Measurements from ENCODE around the gene SC5D. TPM values are rescaled to one million over a fixed set of nuclear protein-coding genes. Genes with fewer than 3 reads are reported as not detected.

Gene SC5D
- total and polyA plus RNA-seq, 2 of the 4 experiments (the other 2 are of a cell fraction): 21.3 to 21.7 TPM

DNA sequence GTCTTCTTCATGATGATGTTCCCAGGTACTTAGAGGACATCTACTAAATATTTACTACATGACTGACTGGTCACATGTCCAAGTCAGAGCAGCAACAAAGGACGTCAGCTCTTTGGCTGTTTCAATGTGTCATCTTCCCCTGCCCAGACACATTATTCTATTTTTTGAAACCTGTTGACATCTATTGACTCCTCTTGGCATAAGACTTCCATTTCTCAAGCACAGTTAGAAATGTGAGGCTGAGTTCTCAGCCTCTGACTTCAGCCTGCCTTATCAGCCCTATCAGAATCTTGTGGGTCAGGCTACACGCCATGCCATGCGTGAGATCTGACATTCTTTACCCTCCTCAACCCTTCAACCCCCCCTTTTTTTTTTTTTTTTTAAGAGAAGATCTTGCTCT, 63.8 kb downstream of the SC5D start:
- Histone ChIP-seq H3K27me3 (ENCODE audit: control insufficient read depth, insufficient read depth, low read length) (peaks cover 27% of the 10 kb centered on the region), H3K14ac (replicated peaks; ENCODE audit: low read depth, low read length) (no peak overlapping the region), H2BK5ac (ENCODE audit: low read depth, low read length, poor library complexity, severe bottlenecking) (no peak overlapping the region), H3K79me1 (ENCODE audit: low read depth in 1 of 2, low read length in 2 of 2) (no peaks in the 10 kb centered on the region), H3K4me3 (ENCODE audit: insufficient read depth, low read depth, low read length) (no peak overlapping the region), H2AFZ (replicated peaks; ENCODE audit: low read length, poor library complexity) (no peak overlapping the region), H4K20me1 (ENCODE audit: insufficient read depth, low read length) (no peaks in the 10 kb centered on the region), H3K9me1 (ENCODE audit: insufficient read depth, low read length) (no peaks in the 10 kb centered on the region), H4K8ac (ENCODE audit: low read depth in 2 of 2, low read length in 2 of 2) (no peak overlapping the region), H3K9ac (ENCODE audit: low read depth, low read length) (no peak overlapping the region), H3K27ac (ENCODE audit: insufficient read depth, low read length) (no peak overlapping the region), H2AK9ac (replicated peaks; ENCODE audit: low read depth, low read length, poor library complexity) (no peak overlapping the region), H4K91ac (ENCODE audit: insufficient read depth, low read depth, low read length) (no peak overlapping the region), H3K36me3 (ENCODE audit: control insufficient read depth, insufficient read depth, low read length) (no peaks in the 10 kb centered on the region), H4K5ac (ENCODE audit: low read depth, low read length) (no peak overlapping the region), H3K18ac (ENCODE audit: low read depth, low read length) (no peak overlapping the region), H3K4me2 (ENCODE audit: low read depth, low read length) (no peak overlapping the region), H2BK15ac (ENCODE audit: low read depth, low read length) (no peak overlapping the region), H3K23ac (ENCODE audit: low read depth, low read length) (no peak overlapping the region), H3K9me3 (ENCODE audit: control insufficient read depth, insufficient read depth, low read length) (no peaks in the 10 kb centered on the region), H2BK20ac (ENCODE audit: low read depth, low read length) (no peak overlapping the region), H3K4ac (ENCODE audit: low read depth, low read length) (no peak overlapping the region), H3K56ac (ENCODE audit: extremely low read depth, insufficient read depth, low read length) (no peak overlapping the region), H3K4me1 (ENCODE audit: control insufficient read depth, insufficient read depth, low read length) (no peaks in the 10 kb centered on the region), H2BK120ac (ENCODE audit: low read depth, low read length) (no peak overlapping the region), H2AK5ac (ENCODE audit: low read depth, low read length) (no peak overlapping the region)
- DNase-seq (no peak), ATAC-seq (ENCODE audit: low read depth) (no peak)
- WGBS, 2 experiments (ENCODE audit: extremely low coverage in 2 of 2, insufficient read length in 1 of 2): no CpG with 5 or more reads among the region's 3 CpGs
- ChIA-PET CTCF (no interaction called here), POLR2A (ENCODE audit: unreplicated experiment) (no interaction called here)
- dilution Hi-C loops (cut with HindIII; ENCODE audit: low sequenced_read_pairs, unreplicated experiment): no loop called here
- intact Hi-C loops (cut with micrococcal nuclease): no loop called here
- TF ChIP-seq CHD1 (IDR thresholded peaks at IDR 0.05; ENCODE audit: low read depth, low read length): no peak
- TF ChIP-seq RCOR1 (IDR thresholded peaks at IDR 0.05; ENCODE audit: insufficient replicate concordance, low read length): no peak
- no peak for TF ChIP-seq CEBPB (IDR thresholded peaks at IDR 0.05; ENCODE audit: low read depth, low read length)
- no peak for TF ChIP-seq BHLHE40 (IDR thresholded peaks at IDR 0.05; ENCODE audit: low read depth, low read length)
- BruUV-seq (replicated peaks): no TSS peak
- in situ Hi-C loops (cut with MboI; ENCODE audit: low sequenced_read_pairs): no loop called here

Other genes with a start within 250 kb of the SC5D start
- gene TECTA, start 191.5 kb upstream of the SC5D start, total RNA-seq (2012; rRNA removed): 0.18 and 0.28 TPM in 2 replicates
- gene TECTA, start 191.5 kb upstream of the SC5D start, polyA plus RNA-seq (2012; rRNA removed): 0.16 and 0.17 TPM in 2 replicates
- gene SORL1, start 159.5 kb downstream of the SC5D start, total RNA-seq (2012; rRNA removed): 1.9 and 2.0 TPM in 2 replicates
- 1.0 and 1.2 TPM in 2 replicates for gene SORL1, start 159.5 kb downstream of the SC5D start, polyA plus RNA-seq (2012; rRNA removed)